ENCODE data around the gene KCNJ14.

The KCNJ14 gene

GRCh38 chr19:48511800-48512503 is 56.6 kb downstream of the KCNJ14 start, which contains the start of gene LMTK3:
Gene LMTK3, minus strand, starts transcription at chr19:48511835. Its CDS starts 259 bp downstream, at chr19:48511576.
- DNase-seq (ENCODE audit: extremely low spot score): no peak
- TF ChIP-seq HDGF (IDR thresholded peaks at IDR 0.05; ENCODE audit: borderline replicate concordance): no peak
- no peak for TF ChIP-seq SUZ12 (IDR thresholded peaks at IDR 0.05)
- TF ChIP-seq PKNOX1 (IDR thresholded peaks at IDR 0.05): peak; percentile 84
- no peak for TF ChIP-seq LEF1 (IDR thresholded peaks at IDR 0.05; ENCODE audit: borderline replicate concordance)
- TF ChIP-seq FOXM1 (IDR thresholded peaks at IDR 0.05; ENCODE audit: borderline replicate concordance): no peak
- TF ChIP-seq L3MBTL2 (conservative IDR thresholded peaks at IDR 0.05): no peak
- TF ChIP-seq NFRKB (IDR thresholded peaks at IDR 0.05): no peak
- ChIA-PET POLR2A (no interaction called here), CTCF (no interaction called here)

GRCh38 chr19:48512504-48513288 is 57.3 kb downstream of the KCNJ14 start:
- POLR2A ChIA-PET: interaction anchor here (1.6 to 2.1 kb wide), 4 partner anchors 19 to 106 kb away, joined by 6 to 9 read pairs (median 8); partner anchors contain the start of genes RPL18 and SPHK2
- CTCF ChIA-PET: no interaction called here
- DNase-seq (ENCODE audit: extremely low spot score): no peak
- TF ChIP-seq TARDBP (IDR thresholded peaks at IDR 0.05): peak; percentile 29; the same call in 1 of the 2 replicates
- peak; percentile 31; the same call in 1 of the 2 replicates for TF ChIP-seq PKNOX1 (IDR thresholded peaks at IDR 0.05)
- no peak for TF ChIP-seq BHLHE40 (IDR thresholded peaks at IDR 0.05; ENCODE audit: borderline replicate concordance)

- CTCF ChIA-PET: interaction anchor here (0.8 to 1.4 kb wide), 2 partner anchors 24 to 71 kb away, joined by 4 read pairs; no protein-coding TSS in a partner anchor
- peak; percentile 81 for DNase-seq (ENCODE audit: extremely low spot score)
- TF ChIP-seq PKNOX1 (IDR thresholded peaks at IDR 0.05): no peak
- no peak for TF ChIP-seq ARNT (IDR thresholded peaks at IDR 0.05)
- no peak for TF ChIP-seq SP1 (IDR thresholded peaks at IDR 0.05)
- TF ChIP-seq TARDBP (IDR thresholded peaks at IDR 0.05): no peak
- TF ChIP-seq FOXK2 (IDR thresholded peaks at IDR 0.05): no peak
- TF ChIP-seq SUZ12 (IDR thresholded peaks at IDR 0.05): no peak
- TF ChIP-seq L3MBTL2 (conservative IDR thresholded peaks at IDR 0.05): no peak
- no peak for TF ChIP-seq NFRKB (IDR thresholded peaks at IDR 0.05)
- no peak for TF ChIP-seq FOXM1 (IDR thresholded peaks at IDR 0.05; ENCODE audit: borderline replicate concordance)
- TF ChIP-seq FOXA1 (IDR thresholded peaks at IDR 0.05): no peak
- TF ChIP-seq ELF4 (IDR thresholded peaks at IDR 0.05): no peak
- no peak for TF ChIP-seq HDGF (IDR thresholded peaks at IDR 0.05; ENCODE audit: borderline replicate concordance)
- no peak for TF ChIP-seq CTBP1 (IDR thresholded peaks at IDR 0.05; ENCODE audit: borderline replicate concordance)
- TF ChIP-seq ZNF384 (IDR thresholded peaks at IDR 0.05): no peak
- no peak for TF ChIP-seq LEF1 (IDR thresholded peaks at IDR 0.05; ENCODE audit: borderline replicate concordance)
- TF ChIP-seq BHLHE40 (IDR thresholded peaks at IDR 0.05; ENCODE audit: borderline replicate concordance): no peak
- POLR2A ChIA-PET: interaction anchor here (0.6 to 2.1 kb wide), 24 partner anchors 11 to 310 kb away, joined by 3 to 12 read pairs (median 4); partner anchors contain the start of genes RPL18 and SPHK2
These were observed 58.1 kb downstream of the KCNJ14 start for GRCh38 chr19:48513289-48514122.

GRCh38 chr19:48514123-48514458 is 58.7 kb downstream of the KCNJ14 start:
- DNase-seq (ENCODE audit: extremely low spot score): no peak
- ChIA-PET POLR2A (interaction anchor here (0.6 to 2.1 kb wide), 24 partner anchors 10 to 310 kb away, joined by 3 to 12 read pairs (median 4); partner anchors contain the start of genes RPL18 and SPHK2), CTCF (interaction anchor here (0.8 to 1.4 kb wide), 2 partner anchors 24 to 70 kb away, joined by 4 read pairs; no protein-coding TSS in a partner anchor)
- TF ChIP-seq TARDBP (IDR thresholded peaks at IDR 0.05): no peak
- no peak for TF ChIP-seq NFRKB (IDR thresholded peaks at IDR 0.05)
- no peak for TF ChIP-seq ZNF384 (IDR thresholded peaks at IDR 0.05)
- no peak for TF ChIP-seq CTBP1 (IDR thresholded peaks at IDR 0.05; ENCODE audit: borderline replicate concordance)
- no peak for TF ChIP-seq FOXK2 (IDR thresholded peaks at IDR 0.05)

GRCh38 chr19:48516536-48516935 is 61.2 kb downstream of the KCNJ14 start:
- CTCF ChIA-PET: no interaction called here
- POLR2A ChIA-PET: no interaction called here
- DNase-seq (ENCODE audit: extremely low spot score): no peak
- TF ChIP-seq CTBP1 (IDR thresholded peaks at IDR 0.05; ENCODE audit: borderline replicate concordance): no peak
- no peak for TF ChIP-seq ARNT (IDR thresholded peaks at IDR 0.05)
- TF ChIP-seq FOXK2 (IDR thresholded peaks at IDR 0.05): no peak
- TF ChIP-seq SUZ12 (IDR thresholded peaks at IDR 0.05): no peak

Data from HEK293T (cell line).